IMR-90 (cell line): Measurements from ENCODE around the gene MAGEF1. TPM values are rescaled to one million over a fixed set of nuclear protein-coding genes. Genes with fewer than 3 reads are reported as not detected.
A peak's percentile ranks its signal among the peaks of the same experiment; 100 is the strongest.

Source experiments
- ATAC-seq: fragments of 200-7000 bp; cut with Tn5 transposase; 2 replicates; pipeline ENCODE4 v1.9.1; 2020; ENCODE audit warnings: low read depth, mild to moderate bottlenecking, moderate library complexity
- BruUV-seq: library from RNA; stranded (reverse); fragments of 400-500 nt; replicated peaks from 2 replicates; lab custom pipeline; 2021; lab: Mats Ljungman, UMichigan
- CTCF ChIA-PET: fragments of 300-600 bp; formaldehyde crosslinking; extraction: SDS; loops from one replicate; lab custom pipeline; 2021; ENCODE audit warnings: antibody characterized with exemption; lab: Yijun Ruan, JAX
- POLR2A ChIA-PET: fragments of 300-600 bp; sonication (Branson Sonifier 250); formaldehyde crosslinking; loops from one replicate; lab custom pipeline; 2022; ENCODE audit warnings: antibody characterized with exemption; ENCODE audit not compliant: unreplicated experiment; lab: Charles Lee
- DNase-seq: peaks from one replicate; pipeline ENCODE4 v3.0.0; 2013
- H2AFZ ChIP-seq: replicated peaks from 2 replicates; pipeline ENCODE3; 2013; ENCODE audit warnings: low read length, mild to moderate bottlenecking; ENCODE audit not compliant: poor library complexity
- H2AK5ac ChIP-seq: 2 replicates; pipeline ENCODE4 v1.6.1; 2013; ENCODE audit warnings: low read depth, low read length, inconsistent platforms
- H2AK9ac ChIP-seq: replicated peaks from 2 replicates; pipeline ENCODE3; 2013; ENCODE audit warnings: mild to moderate bottlenecking, low read depth, low read length, moderate library complexity; ENCODE audit not compliant: poor library complexity
- H2BK120ac ChIP-seq: 2 replicates; pipeline ENCODE4 v1.6.1; 2013; ENCODE audit warnings: low read depth, low read length, inconsistent platforms
- H2BK15ac ChIP-seq: 3 replicates; pipeline ENCODE4 v1.6.1; 2013; ENCODE audit warnings: low read depth, low read length, inconsistent platforms
- H2BK20ac ChIP-seq: 2 replicates; pipeline ENCODE4 v1.6.1; 2013; ENCODE audit warnings: low read depth, mild to moderate bottlenecking, inconsistent platforms, low read length, moderate library complexity
- H2BK5ac ChIP-seq: 2 replicates; pipeline ENCODE4 v1.6.1; 2013; ENCODE audit warnings: mild to moderate bottlenecking, low read depth, low read length, inconsistent platforms; ENCODE audit not compliant: poor library complexity, severe bottlenecking
- H3K14ac ChIP-seq: replicated peaks from 2 replicates; pipeline ENCODE4 v1.6.1; 2013; ENCODE audit warnings: low read depth, low read length, inconsistent platforms
- H3K18ac ChIP-seq: 2 replicates; pipeline ENCODE4 v1.6.1; 2013; ENCODE audit warnings: low read depth, low read length, control low read depth
- H3K23ac ChIP-seq: 2 replicates; pipeline ENCODE4 v1.6.1; 2013; ENCODE audit warnings: low read depth, low read length, inconsistent platforms
- H3K27ac ChIP-seq: 2 replicates; pipeline ENCODE4 v1.5.1; 2013; ENCODE audit warnings: mild to moderate bottlenecking, control low read depth, low read length; ENCODE audit not compliant: insufficient read depth
- H3K27me3 ChIP-seq: 2 replicates; pipeline ENCODE4 v1.6.1; 2013; ENCODE audit warnings: low read length; ENCODE audit not compliant: control insufficient read depth, insufficient read depth
- H3K36me3 ChIP-seq: 2 replicates; pipeline ENCODE4 v1.6.1; 2013; ENCODE audit warnings: low read length, mixed read lengths; ENCODE audit not compliant: control insufficient read depth, insufficient read depth
- H3K4ac ChIP-seq: 2 replicates; pipeline ENCODE4 v1.6.1; 2013; ENCODE audit warnings: low read depth, low read length, inconsistent platforms
- H3K4me1 ChIP-seq: 2 replicates; pipeline ENCODE4 v1.6.1; 2013; ENCODE audit warnings: low read length, mixed read lengths; ENCODE audit not compliant: control insufficient read depth, insufficient read depth
- H3K4me2 ChIP-seq: 2 replicates; pipeline ENCODE4 v1.6.1; 2013; ENCODE audit warnings: low read depth, mild to moderate bottlenecking, control low read depth, low read length, moderate library complexity
- H3K4me3 ChIP-seq: 2 replicates; pipeline ENCODE4 v1.5.1; 2013; ENCODE audit warnings: low read depth, mild to moderate bottlenecking, control low read depth, low read length, moderate library complexity; ENCODE audit not compliant: insufficient read depth
- H3K56ac ChIP-seq: 2 replicates; pipeline ENCODE4 v1.6.1; 2013; ENCODE audit warnings: low read length, inconsistent platforms; ENCODE audit not compliant: insufficient read depth; ENCODE audit errors: extremely low read depth
- H3K79me1 ChIP-seq, 2 experiments: 2 replicates each; pipeline ENCODE4 v1.6.1; 2013; ENCODE audit warnings: low read length in 2 of 2, inconsistent platforms in 1 of 2, low read depth in 1 of 2
- H3K9ac ChIP-seq: 2 replicates; pipeline ENCODE4 v1.6.1; 2013; ENCODE audit warnings: low read depth, low read length, control low read depth
- H3K9me1 ChIP-seq: 2 replicates; pipeline ENCODE4 v1.6.1; 2013; ENCODE audit warnings: low read length, inconsistent platforms; ENCODE audit not compliant: insufficient read depth
- H3K9me3 ChIP-seq: 2 replicates; pipeline ENCODE4 v1.6.1; 2013; ENCODE audit warnings: low read length; ENCODE audit not compliant: control insufficient read depth, insufficient read depth
- H4K20me1 ChIP-seq: 2 replicates; pipeline ENCODE4 v1.6.1; 2013; ENCODE audit warnings: low read length, inconsistent platforms; ENCODE audit not compliant: insufficient read depth
- H4K5ac ChIP-seq: 2 replicates; pipeline ENCODE4 v1.6.1; 2013; ENCODE audit warnings: mild to moderate bottlenecking, low read depth, low read length, control low read depth
- H4K8ac ChIP-seq, 2 experiments: 2 replicates each; pipeline ENCODE4 v1.6.1; 2013; ENCODE audit warnings: low read depth in 2 of 2, low read length in 2 of 2, control low read depth in 1 of 2, inconsistent platforms in 1 of 2
- H4K91ac ChIP-seq: 2 replicates; pipeline ENCODE4 v1.6.1; 2013; ENCODE audit warnings: low read depth, low read length, inconsistent platforms; ENCODE audit not compliant: insufficient read depth
- BHLHE40 ChIP-seq: fragments of 150-350 bp; IDR thresholded peaks from 2 replicates; pipeline ENCODE4 v1.6.1; 2016; ENCODE audit warnings: mild to moderate bottlenecking, low read depth, low read length
- CEBPB ChIP-seq: IDR thresholded peaks from 2 replicates; pipeline ENCODE4 v1.6.1; 2012; ENCODE audit warnings: low read depth, low read length, improper control_type of control experiment
- CTCF ChIP-seq: conservative IDR thresholded peaks from 2 replicates; pipeline ENCODE4 v1.5.1; 2012; ENCODE audit warnings: mild to moderate bottlenecking, low read depth, low read length, improper control_type of control experiment
- FOS ChIP-seq: fragments of 150-350 bp; IDR thresholded peaks from 2 replicates; pipeline ENCODE4 v1.6.1; 2016; ENCODE audit warnings: low read depth, low read length
- MAZ ChIP-seq: IDR thresholded peaks from 2 replicates; pipeline ENCODE4 v1.6.1; 2012; ENCODE audit warnings: low read depth, mild to moderate bottlenecking, low read length, improper control_type of control experiment, moderate library complexity, borderline replicate concordance
- MXI1 ChIP-seq: IDR thresholded peaks from 2 replicates; pipeline ENCODE4 v1.6.1; 2012; ENCODE audit warnings: low read depth, mild to moderate bottlenecking, low read length, moderate library complexity, borderline replicate concordance
- NFE2L2 ChIP-seq: fragments of 150-350 bp; IDR thresholded peaks from 2 replicates; pipeline ENCODE4 v1.6.1; 2016; ENCODE audit warnings: low read depth, mild to moderate bottlenecking, low read length
- POLR2A ChIP-seq: IDR thresholded peaks from 2 replicates; pipeline ENCODE4 v1.6.1; 2012; ENCODE audit warnings: mild to moderate bottlenecking, low read depth, low read length
- RAD21 ChIP-seq: IDR thresholded peaks from 2 replicates; pipeline ENCODE4 v1.6.1; 2012; ENCODE audit warnings: low read length, improper control_type of control experiment
- RCOR1 ChIP-seq: IDR thresholded peaks from 2 replicates; pipeline ENCODE4 v1.6.1; 2012; ENCODE audit warnings: mild to moderate bottlenecking, low read length, improper control_type of control experiment; ENCODE audit not compliant: insufficient replicate concordance
- SMC3 ChIP-seq: fragments of 150-350 bp; IDR thresholded peaks from 2 replicates; pipeline ENCODE4 v1.6.1; 2016; ENCODE audit warnings: low read depth, mild to moderate bottlenecking, antibody characterized with exemption, low read length, moderate library complexity
- USF2 ChIP-seq: fragments of 150-350 bp; IDR thresholded peaks from 2 replicates; pipeline ENCODE4 v1.6.1; 2017; ENCODE audit warnings: mild to moderate bottlenecking, antibody characterized with exemption, low read length, low read depth
- WGBS, 2 experiments: methylation state at CpG; one replicate each; pipeline versions ENCODE4 v1.1.5 to v1.1.7; 2013; ENCODE audit warnings: missing lambda C conversion rate in 2 of 2; ENCODE audit not compliant: insufficient read length in 1 of 2; ENCODE audit errors: extremely low coverage in 2 of 2; 5-methylcytosine and 5-hydroxymethylcytosine counted together
- dilution Hi-C: fragments of 300-500 bp; cut with HindIII; formaldehyde crosslinking; loops from one replicate; pipeline ENCODE4 v1.14.3; 2018; ENCODE audit warnings: low sequenced_read_pairs; ENCODE audit not compliant: unreplicated experiment
- in situ Hi-C: fragments of 300-500 bp; cut with MboI; formaldehyde crosslinking; loops from 3 replicates; pipeline ENCODE4 v1.14.3; 2019; ENCODE audit warnings: low sequenced_read_pairs, inconsistent platforms, mixed read lengths
- intact Hi-C: fragments of 100-400 bp; cut with micrococcal nuclease; formaldehyde crosslinking; loops from 2 replicates; pipeline ENCODE4 v1.10.0; 2022
- polyA plus RNA-seq, 3 experiments: library from polyadenylated mRNA; depleted of rRNA; stranded (reverse); fragments of >200 nt; gene quantifications; 2 replicates each; pipeline ENCODE4 v1.2.3, GENCODE V29; 2012; ENCODE audit warnings: low replicate concordance in 1 of 3
- total RNA-seq: library from RNA; depleted of rRNA; stranded (reverse); fragments of >200 nt; gene quantifications from 2 replicates; pipeline ENCODE4 v1.2.3, GENCODE V29; 2012

Gene MAGEF1
- total and polyA plus RNA-seq, 2 of the 4 experiments (the other 2 are of a cell fraction): 10.6 to 19.4 TPM

DNA sequence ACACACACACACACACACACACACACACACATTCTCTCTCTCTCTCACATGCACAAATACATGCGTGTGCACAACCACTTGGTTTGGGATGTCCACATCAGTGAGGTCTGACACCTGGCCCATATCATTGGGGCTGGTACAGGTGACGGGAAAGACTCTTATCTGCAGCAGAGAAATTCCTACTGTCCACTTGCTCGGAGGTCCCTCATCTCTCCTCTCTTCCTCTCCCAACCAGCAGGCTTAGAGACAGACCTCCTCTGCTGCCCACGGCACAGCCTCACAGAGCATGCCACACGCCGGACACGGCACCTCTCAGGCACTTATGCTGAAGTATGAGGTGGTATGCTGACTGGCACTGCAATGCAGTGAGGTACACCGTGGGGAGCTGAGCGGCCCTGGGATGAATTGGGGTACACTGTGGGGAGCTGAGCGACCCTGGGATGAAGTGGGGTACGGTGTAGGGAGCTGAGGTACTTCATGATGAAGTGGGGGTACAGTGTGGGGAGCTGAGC lies 41.7 kb downstream of the MAGEF1 start:
- H3K9ac ChIP-seq: no peak overlapping the region
- BruUV-seq: no TSS peak
- H4K8ac ChIP-seq: no peak overlapping the region
- no peak overlapping the region for H3K18ac ChIP-seq
- no peaks in the 10 kb centered on the region for H4K20me1 ChIP-seq
- H3K4me2 ChIP-seq: no peak overlapping the region
- no peak overlapping the region for H4K5ac ChIP-seq
- ATAC-seq (no peak), DNase-seq (no peak)
- ChIA-PET POLR2A (no interaction called here), CTCF (interaction anchor here (0.6 kb wide), 1 partner anchor 57 kb away, joined by 6 read pairs; no protein-coding TSS in a partner anchor)
- no peak overlapping the region for H2AK5ac ChIP-seq
- no peak overlapping the region for H2AFZ ChIP-seq
- no peaks in the 10 kb centered on the region for H3K9me1 ChIP-seq
- 94% methylated on average over 4 of the region's 11 CpGs; no CpG with 5 or more reads in 1 of the 2 experiments for WGBS, 2 experiments
- no peak overlapping the region for H3K23ac ChIP-seq
- in situ Hi-C loops (no loop called here), dilution Hi-C loops (no loop called here), intact Hi-C loops (no loop called here)
- H2BK15ac ChIP-seq: no peak overlapping the region
- H2BK20ac ChIP-seq: 0 out of 2 replicates have a peak overlapping the region, but pooled peaks have one; percentile 24
- no peaks in the 10 kb centered on the region for H3K9me3 ChIP-seq
- no peak overlapping the region for H3K14ac ChIP-seq
- no peak overlapping the region for H4K91ac ChIP-seq
- no peak overlapping the region for H2BK120ac ChIP-seq
- no peak overlapping the region for H3K4me3 ChIP-seq
- no peak overlapping the region for H3K27ac ChIP-seq
- H2BK5ac ChIP-seq: no peak overlapping the region
- no peak overlapping the region for H3K4ac ChIP-seq
- H3K27me3 ChIP-seq: peaks cover 50% of the 10 kb centered on the region
- no peaks in the 10 kb centered on the region for H3K79me1 ChIP-seq
- no peaks in the 10 kb centered on the region for H3K36me3 ChIP-seq
- H2AK9ac ChIP-seq: peak overlapping the region; percentile 50
- no peak overlapping the region for H3K56ac ChIP-seq
- TF ChIP-seq RCOR1 (no peak), NFE2L2 (no peak), CEBPB (no peak), MAZ (no peak), SMC3 (no peak), RAD21 (no peak), MXI1 (no peak), USF2 (no peak), CTCF (no peak), POLR2A (no peak), BHLHE40 (no peak), FOS (no peak)
- H3K4me1 ChIP-seq: no peaks in the 10 kb centered on the region; the same call in 1 of the 2 replicates
